GM19238 (cell line): ENCODE results near the gene CERK.

Experiments
- DNase-seq: peaks from one replicate; pipeline ENCODE4 v3.0.0; 2011; ENCODE audit warnings: low spot score; ENCODE audit not compliant: insufficient read length

Gene CERK

GRCh38 chr22:46703171-46703995 lies 34.7 kb downstream of the CERK start:
- DNase-seq: no peak

GRCh38 chr22:46701262-46701661 lies 36.8 kb downstream of the CERK start:
- no peak for DNase-seq

- DNase-seq: no peak
These were observed 39.0 kb downstream of the CERK start for GRCh38 chr22:46699091-46699490.

- no peak for DNase-seq
These were observed 40.1 kb downstream of the CERK start for GRCh38 chr22:46697811-46698515.

DNA sequence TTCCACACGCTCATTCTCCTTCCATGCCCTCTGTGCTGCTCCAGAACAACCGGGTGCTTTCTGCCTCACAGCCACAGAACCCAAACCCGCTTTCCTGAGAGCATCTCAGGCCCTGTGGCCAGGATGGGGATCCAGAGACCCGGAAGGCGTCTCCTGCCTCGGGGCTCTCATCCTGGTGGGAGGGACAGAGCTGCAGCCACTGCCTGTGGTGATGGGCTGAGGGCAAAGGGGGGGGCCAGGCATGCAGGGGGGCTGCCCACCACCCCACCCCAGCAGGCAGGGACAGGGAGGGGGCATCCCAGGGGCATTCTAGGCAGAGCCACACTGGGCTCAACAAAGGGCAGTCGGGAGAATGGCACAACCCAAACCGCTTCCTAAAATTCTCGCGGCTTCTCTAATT lies 41.4 kb downstream of the CERK start:
- DNase-seq: no peak

- DNase-seq: no peak
These were observed 41.9 kb downstream of the CERK start for GRCh38 chr22:46696229-46696518.

GRCh38 chr22:46695346-46696228 lies 42.5 kb downstream of the CERK start:
- no peak for DNase-seq

GRCh38 chr22:46694416-46695170 lies 43.5 kb downstream of the CERK start:
- DNase-seq: no peak

GRCh38 chr22:46693634-46694415 lies 44.2 kb downstream of the CERK start:
- no peak for DNase-seq

DNA sequence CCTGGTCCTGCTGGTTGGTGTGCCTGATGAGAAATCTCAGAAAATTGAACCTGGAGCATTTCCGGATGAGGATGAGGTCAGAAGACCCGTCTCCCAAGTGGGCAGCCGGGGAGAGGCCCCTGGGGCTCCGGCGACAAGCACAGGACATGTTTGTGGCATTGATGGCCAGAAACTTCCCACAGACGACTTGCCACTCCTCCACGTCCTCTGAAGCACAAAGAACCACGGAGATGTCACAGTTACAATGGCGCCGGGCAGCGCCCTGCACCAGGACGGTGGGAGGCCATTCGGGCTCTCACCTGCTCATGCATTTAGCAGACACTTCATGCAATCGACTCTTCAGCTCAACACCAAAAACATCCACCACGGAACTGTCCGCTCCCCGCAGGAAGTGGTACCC lies 46.5 kb downstream of the CERK start:
- DNase-seq: no peak

DNA sequence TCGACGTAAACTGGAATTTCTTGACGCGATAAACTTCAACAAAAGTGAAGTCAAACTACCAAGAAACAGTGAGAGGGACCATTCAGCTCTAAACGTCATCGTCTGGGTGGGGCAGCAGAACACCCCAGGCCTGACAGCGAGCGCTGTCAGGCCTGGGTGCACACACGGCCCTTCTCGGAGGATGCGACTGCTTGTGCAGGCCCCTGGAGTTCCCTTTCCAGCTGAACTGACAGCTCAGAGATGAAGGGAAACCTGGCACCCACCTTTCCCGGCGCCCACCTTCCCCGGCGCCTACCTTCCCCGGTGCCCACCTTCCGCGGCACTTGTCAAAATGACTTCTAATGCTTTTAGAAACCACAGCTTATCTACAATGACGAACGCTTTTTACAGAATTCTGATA lies 47.9 kb downstream of the CERK start:
- no peak for DNase-seq

DNA sequence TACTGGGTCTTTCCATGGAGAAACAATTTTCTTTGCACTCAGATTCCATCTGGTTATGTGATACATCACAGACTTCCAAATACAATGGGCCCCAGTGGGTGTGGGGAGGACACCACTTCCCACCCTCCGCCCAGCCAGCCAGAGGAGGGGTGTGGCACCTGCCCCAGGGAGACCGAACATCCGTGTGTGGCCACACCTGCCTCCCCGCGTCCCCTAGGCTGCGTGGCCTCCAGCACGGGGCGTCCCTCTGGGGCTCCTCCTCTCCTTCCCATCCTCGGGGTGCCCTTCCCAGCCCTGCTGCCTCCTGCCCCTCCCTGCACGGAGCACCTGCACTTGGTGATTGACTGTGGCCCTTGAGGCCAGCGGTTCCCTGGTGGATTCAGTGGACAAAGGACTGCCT lies 49.1 kb downstream of the CERK start:
- DNase-seq: no peak

GRCh38 chr22:46687460-46687859 lies 50.6 kb downstream of the CERK start:
- no peak for DNase-seq

GRCh38 chr22:46687048-46687444 lies 51.0 kb downstream of the CERK start:
- no peak for DNase-seq

DNA sequence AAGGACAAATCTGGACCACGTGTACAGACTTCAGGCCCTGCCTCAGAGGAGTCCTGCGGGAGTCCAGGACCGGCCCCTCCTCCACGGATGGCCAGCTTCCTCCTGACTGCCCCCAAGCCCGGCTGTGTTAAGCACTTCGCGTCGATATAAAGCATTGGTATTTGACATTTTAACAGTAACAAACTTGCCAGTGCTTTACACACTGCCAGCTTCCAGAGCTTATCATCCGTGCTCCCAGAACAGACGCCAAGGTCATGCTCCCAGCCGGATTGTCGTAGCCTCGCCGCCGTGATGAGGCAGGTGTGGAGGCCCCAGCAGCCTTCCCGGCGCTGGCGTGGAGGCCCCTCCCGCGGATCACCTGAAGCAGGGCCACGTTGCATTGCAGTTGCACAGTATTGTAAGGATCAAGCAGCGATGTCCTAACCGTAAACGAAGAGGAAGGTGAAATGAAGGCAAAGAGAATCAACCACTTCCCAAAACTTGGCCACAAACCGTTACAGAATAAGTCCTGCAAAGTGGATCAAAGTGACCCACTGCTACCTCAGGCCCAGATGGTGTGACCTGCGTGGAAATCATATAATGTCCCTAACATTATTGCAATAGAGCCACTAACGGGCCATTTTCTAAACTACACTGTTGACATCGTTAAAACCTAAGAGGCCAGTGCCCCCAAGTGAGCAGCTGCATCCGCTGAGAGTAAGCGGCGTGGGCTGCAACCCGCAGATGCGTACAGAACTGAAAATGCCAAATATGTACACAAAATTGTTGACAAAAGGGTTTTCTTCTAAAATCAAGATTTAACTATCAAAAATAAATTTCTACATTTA lies 51.6 kb downstream of the CERK start:
- DNase-seq: no peak

- DNase-seq: peak; percentile 95
These were observed 53.3 kb downstream of the CERK start for GRCh38 chr22:46684706-46685105.

GRCh38 chr22:46682011-46682731 lies 55.9 kb downstream of the CERK start:
- DNase-seq: no peak

GRCh38 chr22:46681010-46681409 lies 57.0 kb downstream of the CERK start:
- DNase-seq: peak; percentile 44

DNA sequence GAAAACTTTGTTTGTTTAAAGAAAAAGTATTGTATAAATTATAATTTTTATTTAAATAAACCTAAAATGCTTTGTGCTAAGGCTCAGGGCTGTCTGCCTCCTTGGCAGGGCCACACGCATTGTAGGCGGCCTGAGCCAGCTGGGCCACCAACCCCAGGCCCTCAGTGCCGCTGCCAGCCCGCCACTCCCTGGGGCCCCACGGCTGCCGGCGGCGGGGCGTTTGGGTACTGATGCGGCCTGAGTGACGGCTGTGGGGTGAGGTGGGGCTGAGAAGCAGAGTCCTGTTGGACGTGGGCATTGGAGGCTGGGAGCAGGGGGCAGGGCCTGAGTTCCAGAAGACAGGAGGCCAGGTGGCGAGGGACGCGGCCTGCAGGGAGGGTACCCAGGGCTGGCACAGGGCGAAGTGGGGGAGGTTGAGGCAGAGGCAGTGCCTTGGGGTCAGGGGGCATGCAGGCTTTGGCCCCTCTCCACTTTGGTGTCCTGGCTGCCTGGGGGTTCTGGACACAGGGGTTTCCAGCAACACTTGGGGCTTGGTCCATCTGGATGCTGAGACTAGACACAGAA lies 58.3 kb downstream of the CERK start:
- DNase-seq: no peak
